Measurements from ENCODE around the gene TMEM255B.

DNA sequence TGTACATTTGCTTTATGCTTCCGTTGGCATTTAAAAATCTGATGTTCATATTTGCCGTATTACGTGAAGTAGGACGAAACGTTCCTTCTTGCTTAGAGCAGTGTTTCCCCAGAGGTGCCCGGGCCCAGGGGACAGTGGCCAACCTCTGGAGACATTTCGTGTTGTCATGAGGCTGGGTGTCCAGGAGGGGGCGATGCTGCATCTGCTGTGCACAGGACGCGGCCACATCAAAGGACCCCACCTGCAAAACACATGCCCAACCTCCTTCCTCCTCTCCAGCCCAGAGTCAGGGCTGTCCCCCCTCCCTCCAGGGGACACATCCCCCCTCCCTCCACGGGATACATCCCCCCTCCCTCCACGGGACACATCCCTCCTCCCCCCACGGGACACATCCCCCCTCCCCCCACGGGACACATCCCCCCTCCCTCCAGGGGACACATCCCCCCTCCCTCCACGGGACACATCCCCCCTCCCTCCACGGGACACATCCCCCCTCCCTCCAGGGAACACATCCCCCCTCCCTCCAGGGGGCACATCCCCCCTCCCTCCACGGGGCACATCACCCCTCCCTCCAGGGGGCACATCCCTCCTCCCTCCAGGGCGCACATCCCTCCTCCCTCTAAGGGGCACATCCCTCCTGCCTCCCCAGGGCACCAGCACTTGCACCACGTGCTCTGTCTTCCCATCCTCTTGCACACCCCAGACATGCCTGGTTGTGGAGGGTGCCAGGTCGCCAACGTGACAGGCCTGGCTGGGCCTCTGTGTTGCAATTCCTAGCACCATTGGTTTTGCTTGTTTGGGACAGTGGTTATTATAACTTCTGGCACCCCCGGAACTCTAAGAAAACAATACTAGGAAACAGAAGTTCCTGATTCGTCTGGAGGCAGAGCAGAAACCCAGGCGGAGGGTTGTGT, 58.2 kb downstream of the TMEM255B start:
- TF ChIP-seq, protein P1, sequence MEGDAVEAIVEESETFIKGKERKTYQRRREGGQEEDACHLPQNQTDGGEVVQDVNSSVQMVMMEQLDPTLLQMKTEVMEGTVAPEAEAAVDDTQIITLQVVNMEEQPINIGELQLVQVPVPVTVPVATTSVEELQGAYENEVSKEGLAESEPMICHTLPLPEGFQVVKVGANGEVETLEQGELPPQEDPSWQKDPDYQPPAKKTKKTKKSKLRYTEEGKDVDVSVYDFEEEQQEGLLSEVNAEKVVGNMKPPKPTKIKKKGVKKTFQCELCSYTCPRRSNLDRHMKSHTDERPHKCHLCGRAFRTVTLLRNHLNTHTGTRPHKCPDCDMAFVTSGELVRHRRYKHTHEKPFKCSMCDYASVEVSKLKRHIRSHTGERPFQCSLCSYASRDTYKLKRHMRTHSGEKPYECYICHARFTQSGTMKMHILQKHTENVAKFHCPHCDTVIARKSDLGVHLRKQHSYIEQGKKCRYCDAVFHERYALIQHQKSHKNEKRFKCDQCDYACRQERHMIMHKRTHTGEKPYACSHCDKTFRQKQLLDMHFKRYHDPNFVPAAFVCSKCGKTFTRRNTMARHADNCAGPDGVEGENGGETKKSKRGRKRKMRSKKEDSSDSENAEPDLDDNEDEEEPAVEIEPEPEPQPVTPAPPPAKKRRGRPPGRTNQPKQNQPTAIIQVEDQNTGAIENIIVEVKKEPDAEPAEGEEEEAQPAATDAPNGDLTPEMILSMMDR (IDR thresholded peaks at IDR 0.05; ENCODE audit: insufficient read depth, low read depth, low read length) = peak; percentile 72
- no peak for TF ChIP-seq EZH2 (IDR thresholded peaks at IDR 0.05; ENCODE audit: insufficient read depth, low read length)
